Measurements from ENCODE around the gene NRP1.

DNA sequence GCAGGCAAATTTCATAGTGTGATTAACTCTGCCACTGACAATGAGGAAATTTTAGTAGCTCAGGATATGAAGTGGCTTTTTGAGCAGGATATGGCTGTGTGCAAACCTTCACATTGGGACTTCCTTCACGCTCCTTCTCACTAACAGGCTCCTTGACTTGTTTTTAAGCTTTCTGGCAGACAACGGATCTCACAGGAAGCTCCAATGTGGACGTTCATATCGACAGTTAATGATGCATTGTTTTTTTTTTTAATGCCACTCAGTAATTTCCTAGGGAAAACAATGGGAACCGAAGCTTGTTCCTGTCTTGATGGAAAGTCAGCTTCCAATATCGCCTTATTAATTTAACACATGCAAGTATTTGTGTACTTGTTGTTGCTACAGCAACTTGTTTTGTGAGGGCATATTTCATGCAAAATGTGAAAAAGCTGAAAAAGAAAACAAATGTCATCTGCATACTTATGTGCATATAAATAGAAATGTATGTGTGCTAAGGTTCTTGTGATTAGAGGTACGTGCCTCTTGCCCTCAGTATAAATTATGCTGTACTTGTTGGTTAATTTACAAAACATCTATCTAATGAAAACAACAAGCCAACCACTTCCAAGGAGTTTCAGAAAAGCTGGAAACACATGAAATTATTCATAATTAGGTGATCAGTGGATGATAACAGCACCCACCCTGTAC lies 84.7 kb downstream of the NRP1 start:
- TF ChIP-seq CTCF (IDR thresholded peaks at IDR 0.05) (no peak), POLR2A (IDR thresholded peaks at IDR 0.05) (no peak)

Measured in Peyer's patch (tissue), 4 donors.